Measurements from ENCODE around the gene THSD4. TPM values are rescaled to one million over a fixed set of nuclear protein-coding genes. Genes with fewer than 3 reads are reported as not detected.

The THSD4 gene
- total RNA-seq, 1 experiment from 2014 or later, result 36.3 TPM

- ChIA-PET CTCF (interaction anchor here (0.6 to 2.8 kb wide), 6 partner anchors 11 to 760 kb away, joined by 3 to 17 read pairs (median 4); no protein-coding TSS in a partner anchor), POLR2A (no interaction called here)
- no peak for TF ChIP-seq CTCF (IDR thresholded peaks at IDR 0.05; ENCODE audit: unreplicated experiment)
- H3K27me3 Mint-ChIP-seq (ENCODE audit: insufficient read depth, unreplicated experiment), result no peaks in the 10 kb centered on the region
- no TSS peak for BruUV-seq (replicated peaks)
- H3K9me3 Mint-ChIP-seq (ENCODE audit: unreplicated experiment), result no peaks in the 10 kb centered on the region
- peaks cover 5% of the 10 kb centered on the region for H3K36me3 Mint-ChIP-seq (ENCODE audit: insufficient read depth, unreplicated experiment)
- H3K4me1 Mint-ChIP-seq (ENCODE audit: insufficient read depth, unreplicated experiment), result no peaks in the 10 kb centered on the region
- no peak overlapping the region for H3K27ac Mint-ChIP-seq (ENCODE audit: low read depth, unreplicated experiment)
- no peak for DNase-seq (ENCODE audit: unreplicated experiment)
- intact Hi-C loops (cut with micrococcal nuclease), result loop anchor here (5.0 kb wide), 1 partner anchor 761 kb away; no protein-coding TSS in a partner anchor
- no peak overlapping the region for H3K4me3 Mint-ChIP-seq (ENCODE audit: unreplicated experiment)
Measured at GRCh38 chr15:71733122-71733521, 617.9 kb downstream of the THSD4 start.

- DNase-seq (ENCODE audit: unreplicated experiment), result no peak
- Mint-ChIP-seq H3K4me3 (ENCODE audit: unreplicated experiment) (no peak overlapping the region), H3K36me3 (ENCODE audit: insufficient read depth, unreplicated experiment) (peaks cover 5% of the 10 kb centered on the region), H3K9me3 (ENCODE audit: unreplicated experiment) (no peaks in the 10 kb centered on the region), H3K27me3 (ENCODE audit: insufficient read depth, unreplicated experiment) (no peaks in the 10 kb centered on the region), H3K4me1 (ENCODE audit: insufficient read depth, unreplicated experiment) (no peaks in the 10 kb centered on the region), H3K27ac (ENCODE audit: low read depth, unreplicated experiment) (no peak overlapping the region)
- intact Hi-C loops (cut with micrococcal nuclease), result loop anchor here (5.0 kb wide), 1 partner anchor 763 kb away; no protein-coding TSS in a partner anchor
- ChIA-PET POLR2A (no interaction called here), CTCF (interaction anchor here (0.6 kb wide), 1 partner anchor 22 kb away, joined by 3 read pairs; no protein-coding TSS in a partner anchor)
- BruUV-seq (replicated peaks), result no TSS peak
- no peak for TF ChIP-seq CTCF (IDR thresholded peaks at IDR 0.05; ENCODE audit: unreplicated experiment)
Measured at GRCh38 chr15:71734709-71735384, 619.6 kb downstream of the THSD4 start.

GRCh38 chr15:71735385-71735757 is 620.1 kb downstream of the THSD4 start:
- H3K27me3 Mint-ChIP-seq (ENCODE audit: insufficient read depth, unreplicated experiment), result no peaks in the 10 kb centered on the region
- intact Hi-C loops (cut with micrococcal nuclease), result no loop called here
- TF ChIP-seq CTCF (IDR thresholded peaks at IDR 0.05; ENCODE audit: unreplicated experiment), result no peak
- H3K4me3 Mint-ChIP-seq (ENCODE audit: unreplicated experiment), result no peak overlapping the region
- no peak for DNase-seq (ENCODE audit: unreplicated experiment)
- H3K36me3 Mint-ChIP-seq (ENCODE audit: insufficient read depth, unreplicated experiment), result peaks cover 5% of the 10 kb centered on the region
- BruUV-seq (replicated peaks), result no TSS peak
- no peak overlapping the region for H3K27ac Mint-ChIP-seq (ENCODE audit: low read depth, unreplicated experiment)
- CTCF ChIA-PET, result no interaction called here
- H3K9me3 Mint-ChIP-seq (ENCODE audit: unreplicated experiment), result no peaks in the 10 kb centered on the region
- H3K4me1 Mint-ChIP-seq (ENCODE audit: insufficient read depth, unreplicated experiment), result no peaks in the 10 kb centered on the region
- POLR2A ChIA-PET, result no interaction called here

- H3K27me3 Mint-ChIP-seq (ENCODE audit: insufficient read depth, unreplicated experiment), result no peaks in the 10 kb centered on the region
Measured at GRCh38 chr15:71736286-71736947, 621.1 kb downstream of the THSD4 start.

More at GRCh38 chr15:71736286-71736947, 621.1 kb downstream of the THSD4 start:
- CTCF ChIA-PET, result interaction anchor here (0.7 kb wide), 1 partner anchor 417 kb away, joined by 3 read pairs; no protein-coding TSS in a partner anchor
- DNase-seq (ENCODE audit: unreplicated experiment), result no peak
- no peak for TF ChIP-seq CTCF (IDR thresholded peaks at IDR 0.05; ENCODE audit: unreplicated experiment)
- intact Hi-C loops (cut with micrococcal nuclease), result no loop called here
- H3K36me3 Mint-ChIP-seq (ENCODE audit: insufficient read depth, unreplicated experiment), result peaks cover 5% of the 10 kb centered on the region
- no peak overlapping the region for H3K4me3 Mint-ChIP-seq (ENCODE audit: unreplicated experiment)
- BruUV-seq (replicated peaks), result no TSS peak
- POLR2A ChIA-PET, result no interaction called here
- H3K9me3 Mint-ChIP-seq (ENCODE audit: unreplicated experiment), result no peaks in the 10 kb centered on the region
- no peaks in the 10 kb centered on the region for H3K4me1 Mint-ChIP-seq (ENCODE audit: insufficient read depth, unreplicated experiment)
- H3K27ac Mint-ChIP-seq (ENCODE audit: low read depth, unreplicated experiment), result no peak overlapping the region

Measured in MCF 10A (cell line).